HFF-Myc (cell line): ENCODE data around the gene TTC39C.

Source experiments
- DNase-seq: peaks from one replicate; pipeline ENCODE4 v3.0.0-alpha.2; 2011; ENCODE audit warnings: low read depth; ENCODE audit errors: extremely low read depth
- H3K4me3 ChIP-seq: replicated peaks from 2 replicates; pipeline ENCODE4 v1.5.1; 2011; ENCODE audit warnings: low read depth, mild to moderate bottlenecking, control low read depth, low read length
- TF ChIP-seq, protein P1 (sequence below): IDR thresholded peaks from 2 replicates; pipeline ENCODE4 v1.5.1; 2012; ENCODE audit warnings: mild to moderate bottlenecking, low read depth, low read length, control low read depth; ENCODE audit errors: missing control alignments

TTC39C gene

GRCh38 chr18:23981369-23981980 is 33.1 kb upstream of the TTC39C start:
- no peak overlapping the region for H3K4me3 ChIP-seq
- DNase-seq: no peak
- TF ChIP-seq, protein P1, sequence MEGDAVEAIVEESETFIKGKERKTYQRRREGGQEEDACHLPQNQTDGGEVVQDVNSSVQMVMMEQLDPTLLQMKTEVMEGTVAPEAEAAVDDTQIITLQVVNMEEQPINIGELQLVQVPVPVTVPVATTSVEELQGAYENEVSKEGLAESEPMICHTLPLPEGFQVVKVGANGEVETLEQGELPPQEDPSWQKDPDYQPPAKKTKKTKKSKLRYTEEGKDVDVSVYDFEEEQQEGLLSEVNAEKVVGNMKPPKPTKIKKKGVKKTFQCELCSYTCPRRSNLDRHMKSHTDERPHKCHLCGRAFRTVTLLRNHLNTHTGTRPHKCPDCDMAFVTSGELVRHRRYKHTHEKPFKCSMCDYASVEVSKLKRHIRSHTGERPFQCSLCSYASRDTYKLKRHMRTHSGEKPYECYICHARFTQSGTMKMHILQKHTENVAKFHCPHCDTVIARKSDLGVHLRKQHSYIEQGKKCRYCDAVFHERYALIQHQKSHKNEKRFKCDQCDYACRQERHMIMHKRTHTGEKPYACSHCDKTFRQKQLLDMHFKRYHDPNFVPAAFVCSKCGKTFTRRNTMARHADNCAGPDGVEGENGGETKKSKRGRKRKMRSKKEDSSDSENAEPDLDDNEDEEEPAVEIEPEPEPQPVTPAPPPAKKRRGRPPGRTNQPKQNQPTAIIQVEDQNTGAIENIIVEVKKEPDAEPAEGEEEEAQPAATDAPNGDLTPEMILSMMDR: no peak

GRCh38 chr18:23982155-23983079 is 32.1 kb upstream of the TTC39C start:
- no peak for DNase-seq
- no peak overlapping the region for H3K4me3 ChIP-seq
- TF ChIP-seq, protein P1: no peak

- TF ChIP-seq, protein P1: no peak
- H3K4me3 ChIP-seq: no peak overlapping the region
- DNase-seq: no peak
Measured at GRCh38 chr18:23983112-23983511, 31.4 kb upstream of the TTC39C start.

DNA sequence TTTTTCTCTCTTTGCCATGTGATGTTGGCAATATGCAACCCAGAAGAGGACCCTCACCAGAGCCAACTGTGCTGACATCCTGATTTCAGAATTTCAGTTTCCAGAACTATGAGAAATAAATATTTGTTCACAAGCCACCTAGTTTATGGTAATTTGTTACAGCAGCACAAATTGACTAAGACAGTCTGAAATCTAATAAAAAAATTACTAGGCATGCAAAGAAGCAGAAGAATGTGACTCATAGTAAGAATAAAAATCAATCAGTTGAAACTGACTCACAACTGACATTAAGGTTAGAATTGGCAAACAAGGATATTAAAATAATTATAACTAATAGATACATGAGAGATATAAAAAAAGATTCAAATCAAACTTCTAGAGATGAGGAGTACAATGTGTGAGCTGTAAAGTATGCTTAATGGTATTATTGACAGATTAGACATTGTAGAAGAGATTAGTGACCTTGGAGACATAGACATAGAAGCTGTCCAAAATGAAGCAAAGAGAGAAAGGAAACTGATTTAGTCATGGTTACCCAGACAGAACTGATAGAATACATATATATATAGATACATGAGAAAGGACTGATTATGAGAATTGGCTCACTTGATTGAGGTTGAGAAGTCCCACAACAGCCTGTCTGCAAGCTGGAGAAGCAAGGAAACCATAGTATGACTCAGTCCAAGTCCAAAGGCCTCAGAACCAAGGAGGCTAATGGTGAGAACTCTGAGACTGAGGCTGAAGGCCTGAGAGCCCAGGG is 27.8 kb upstream of the TTC39C start:
- TF ChIP-seq, protein P1: no peak
- no peak for DNase-seq
- no peak overlapping the region for H3K4me3 ChIP-seq

- no peak for DNase-seq
- no peak overlapping the region for H3K4me3 ChIP-seq
- TF ChIP-seq, protein P1: no peak
Measured at GRCh38 chr18:23990474-23991410, 23.8 kb upstream of the TTC39C start.
